ENCODE measurements around the gene GMEB1. TPM values are rescaled to one million over a fixed set of nuclear protein-coding genes. Genes with fewer than 3 reads are reported as not detected.
A peak's percentile ranks its signal among the peaks of the same experiment; 100 is the strongest.

Gene GMEB1
- total and polyA plus RNA-seq, 10 of the 15 experiments (the other 5 are each of a cell fraction or from before 2014, with no cell fraction given), result 4.9 to 17.6 (median 9.4) TPM

DNA sequence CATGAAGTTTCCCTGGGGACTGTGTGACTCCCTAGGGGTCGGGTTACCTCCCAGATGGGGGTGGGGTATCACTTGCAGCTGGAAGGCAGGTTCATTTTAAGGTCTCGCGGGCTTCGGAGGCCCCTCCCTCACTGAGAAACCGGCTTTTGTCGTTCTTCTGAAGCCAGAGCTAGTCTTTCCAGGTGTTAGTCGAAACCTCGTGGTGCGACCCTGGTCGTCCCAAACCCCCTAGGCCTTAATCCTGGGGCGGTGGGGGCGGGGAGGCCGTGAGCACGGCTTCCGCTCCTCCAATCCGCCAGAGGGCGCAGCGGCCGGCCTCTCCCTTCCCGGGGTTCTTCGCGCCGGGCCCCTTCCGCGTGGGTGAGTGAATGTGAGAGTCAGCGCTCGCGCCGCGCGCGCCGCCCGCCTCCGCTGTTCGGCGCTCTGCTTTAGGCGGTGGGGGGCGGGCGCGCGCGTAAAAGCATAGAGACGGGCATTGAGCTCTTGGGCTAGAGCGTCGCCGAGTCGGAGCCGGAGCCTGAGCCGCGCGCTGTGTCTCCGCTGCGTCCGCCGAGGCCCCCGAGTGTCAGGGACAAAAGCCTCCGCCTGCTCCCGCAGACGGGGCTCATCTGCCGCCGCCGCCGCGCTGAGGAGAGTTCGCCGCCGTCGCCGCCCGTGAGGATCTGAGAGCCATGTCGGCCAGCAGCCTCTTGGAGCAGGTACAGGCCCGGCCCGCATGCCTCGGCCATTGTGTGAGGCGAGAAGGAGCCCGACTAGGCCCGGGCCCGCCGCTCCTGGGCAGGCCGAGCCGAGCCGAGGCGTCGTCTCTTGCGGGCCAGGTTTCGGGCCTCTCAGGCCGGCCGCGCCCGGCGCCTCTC is 68.1 kb downstream of the GMEB1 start, which contains the start of gene YTHDF2 (continued):
- TF ChIP-seq ZBTB33 (IDR thresholded peaks at IDR 0.05) (no peak), EGR1 (IDR thresholded peaks at IDR 0.05; ENCODE audit: borderline replicate concordance in 1 of 2, low read depth in 2 of 2, low read length in 2 of 2) (peak in 1 of 2 experiments; percentile 98; a peak in 2 of 3 replicates), MEF2A (IDR thresholded peaks at IDR 0.05; ENCODE audit: insufficient read depth, low read depth, low read length) (peak; percentile 44; the same call in 1 of the 2 replicates), PAX5 (IDR thresholded peaks at IDR 0.05; ENCODE audit: borderline replicate concordance, low read depth, low read length) (0 out of 2 replicates have a peak, but pooled peaks have one; percentile 27), LARP7 (IDR thresholded peaks at IDR 0.05) (peak; percentile 74), RB1 (IDR thresholded peaks at IDR 0.05; ENCODE audit: borderline replicate concordance) (peak; percentile 93), POLR2AphosphoS2 (IDR thresholded peaks at IDR 0.05; ENCODE audit: low read depth, low read length) (no peak), NR2F1 (conservative IDR thresholded peaks at IDR 0.05) (peak; percentile 79), MAX (IDR thresholded peaks at IDR 0.05; ENCODE audit: low read depth, low read length) (peak; percentile 77; the same call in 1 of the 2 replicates), ZBED1 (IDR thresholded peaks at IDR 0.05; ENCODE audit: borderline replicate concordance) (no peak), TARDBP (IDR thresholded peaks at IDR 0.05; ENCODE audit: borderline replicate concordance) (0 out of 2 replicates have a peak, but pooled peaks have one; percentile 72), MYB (IDR thresholded peaks at IDR 0.05; ENCODE audit: borderline replicate concordance, low read depth, low read length) (no peak), NFIC (IDR thresholded peaks at IDR 0.05; ENCODE audit: low read depth, low read length) (peak; percentile 45; the same call in 1 of the 2 replicates), ZNF207 (IDR thresholded peaks at IDR 0.05; ENCODE audit: borderline replicate concordance) (peak; percentile 99), POLR2A (IDR thresholded peaks at IDR 0.05; ENCODE audit: low read depth, low read length) (peak; percentile 94), PML (IDR thresholded peaks at IDR 0.05; ENCODE audit: low read length) (0 out of 2 replicates have a peak, but pooled peaks have one; percentile 57), BCL3 (IDR thresholded peaks at IDR 0.05; ENCODE audit: borderline replicate concordance, insufficient read depth, low read depth, low read length, poor library complexity, severe bottlenecking) (peak; percentile 66), FOS (IDR thresholded peaks at IDR 0.05; ENCODE audit: borderline replicate concordance, extremely low read depth, insufficient read length) (no peak), CHD1 (IDR thresholded peaks at IDR 0.05; ENCODE audit: low read depth, low read length) (no peak), MEF2B (IDR thresholded peaks at IDR 0.05; ENCODE audit: partially characterized antibody, poor library complexity, severe bottlenecking) (peak; percentile 100), SKIL (IDR thresholded peaks at IDR 0.05; ENCODE audit: low read depth, poor library complexity, severe bottlenecking) (peak; percentile 86), SMAD1 (IDR thresholded peaks at IDR 0.05; ENCODE audit: low read depth, partially characterized antibody) (peak; percentile 68)
- TF ChIP-seq, protein P1, sequence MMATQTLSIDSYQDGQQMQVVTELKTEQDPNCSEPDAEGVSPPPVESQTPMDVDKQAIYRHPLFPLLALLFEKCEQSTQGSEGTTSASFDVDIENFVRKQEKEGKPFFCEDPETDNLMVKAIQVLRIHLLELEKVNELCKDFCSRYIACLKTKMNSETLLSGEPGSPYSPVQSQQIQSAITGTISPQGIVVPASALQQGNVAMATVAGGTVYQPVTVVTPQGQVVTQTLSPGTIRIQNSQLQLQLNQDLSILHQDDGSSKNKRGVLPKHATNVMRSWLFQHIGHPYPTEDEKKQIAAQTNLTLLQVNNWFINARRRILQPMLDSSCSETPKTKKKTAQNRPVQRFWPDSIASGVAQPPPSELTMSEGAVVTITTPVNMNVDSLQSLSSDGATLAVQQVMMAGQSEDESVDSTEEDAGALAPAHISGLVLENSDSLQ (IDR thresholded peaks at IDR 0.05), result peak; percentile 38; the same call in 1 of the 2 replicates

Measured in GM12878 (cell line).